Vagina (tissue), 2 donors: ENCODE results near the gene ASTL.

ENCODE experiments used
- POLR2A ChIP-seq, 2 donors: fragments of 450-650 bp; IDR thresholded peaks; one replicate each; pipeline ENCODE4 v1.6.1; 2017; ENCODE audit warnings: antibody characterized with exemption in 2 of 2, mild to moderate bottlenecking in 2 of 2, moderate library complexity in 2 of 2
- TF ChIP-seq, protein P1 (sequence below), 3 experiments: fragments of 450-650 bp in 2 of 3; fragments of 200-600 bp in 1 of 3; sonication (generic) in 1 of 3; IDR thresholded peaks; one replicate each; pipeline ENCODE4 v1.5.1; 2017 to 2019; ENCODE audit warnings: antibody characterized with exemption in 3 of 3, mild to moderate bottlenecking in 2 of 3, moderate library complexity in 2 of 3

DNA sequence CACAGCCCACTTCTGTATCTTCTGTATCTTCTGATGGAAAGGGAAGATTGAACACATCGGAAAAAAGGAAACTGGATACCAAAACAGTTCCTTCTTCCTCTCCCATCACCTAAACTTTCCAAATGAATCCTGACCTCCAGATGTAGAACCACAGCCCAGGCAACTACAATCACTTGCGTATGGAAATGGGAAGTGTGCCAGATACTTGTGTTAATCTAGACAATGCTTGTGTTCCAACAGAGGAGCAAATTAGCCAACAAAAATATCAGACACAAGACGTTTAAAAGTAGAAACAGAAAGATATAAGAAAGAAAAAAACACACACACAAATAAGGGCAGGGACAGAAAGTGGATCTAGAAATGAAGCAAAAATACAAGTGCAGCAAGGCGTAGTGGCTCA lies 38.4 kb upstream of the ASTL start:
- TF ChIP-seq, protein P1, sequence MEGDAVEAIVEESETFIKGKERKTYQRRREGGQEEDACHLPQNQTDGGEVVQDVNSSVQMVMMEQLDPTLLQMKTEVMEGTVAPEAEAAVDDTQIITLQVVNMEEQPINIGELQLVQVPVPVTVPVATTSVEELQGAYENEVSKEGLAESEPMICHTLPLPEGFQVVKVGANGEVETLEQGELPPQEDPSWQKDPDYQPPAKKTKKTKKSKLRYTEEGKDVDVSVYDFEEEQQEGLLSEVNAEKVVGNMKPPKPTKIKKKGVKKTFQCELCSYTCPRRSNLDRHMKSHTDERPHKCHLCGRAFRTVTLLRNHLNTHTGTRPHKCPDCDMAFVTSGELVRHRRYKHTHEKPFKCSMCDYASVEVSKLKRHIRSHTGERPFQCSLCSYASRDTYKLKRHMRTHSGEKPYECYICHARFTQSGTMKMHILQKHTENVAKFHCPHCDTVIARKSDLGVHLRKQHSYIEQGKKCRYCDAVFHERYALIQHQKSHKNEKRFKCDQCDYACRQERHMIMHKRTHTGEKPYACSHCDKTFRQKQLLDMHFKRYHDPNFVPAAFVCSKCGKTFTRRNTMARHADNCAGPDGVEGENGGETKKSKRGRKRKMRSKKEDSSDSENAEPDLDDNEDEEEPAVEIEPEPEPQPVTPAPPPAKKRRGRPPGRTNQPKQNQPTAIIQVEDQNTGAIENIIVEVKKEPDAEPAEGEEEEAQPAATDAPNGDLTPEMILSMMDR (IDR thresholded peaks at IDR 0.05), result no peak
- TF ChIP-seq POLR2A (IDR thresholded peaks at IDR 0.05), result no peak
